H54 (cell line): ENCODE results near the gene SIVA1.

Experiments used
- DNase-seq: peaks from one replicate; pipeline ENCODE4 v3.0.0; 2011; ENCODE audit warnings: low spot score, mixed read lengths; ENCODE audit not compliant: insufficient read length
- FAIRE-seq: peaks from 3 replicates; lab custom pipeline; 2011; peaks lifted over from hg19 to GRCh38; lab: Jason Lieb, UNC
- POLR2A ChIP-seq: IDR thresholded peaks from 2 replicates; pipeline ENCODE4 v1.6.1; 2011; ENCODE audit warnings: low read depth, mild to moderate bottlenecking, low read length

SIVA1 gene

GRCh38 chr14:104714066-104714465 is 38.9 kb upstream of the SIVA1 start:
- no peak for FAIRE-seq
- TF ChIP-seq POLR2A: no peak
- no peak for DNase-seq

- no peak for DNase-seq
- no peak for FAIRE-seq
- no peak for TF ChIP-seq POLR2A
Measured at GRCh38 chr14:104714681-104715080, 38.3 kb upstream of the SIVA1 start.

DNA sequence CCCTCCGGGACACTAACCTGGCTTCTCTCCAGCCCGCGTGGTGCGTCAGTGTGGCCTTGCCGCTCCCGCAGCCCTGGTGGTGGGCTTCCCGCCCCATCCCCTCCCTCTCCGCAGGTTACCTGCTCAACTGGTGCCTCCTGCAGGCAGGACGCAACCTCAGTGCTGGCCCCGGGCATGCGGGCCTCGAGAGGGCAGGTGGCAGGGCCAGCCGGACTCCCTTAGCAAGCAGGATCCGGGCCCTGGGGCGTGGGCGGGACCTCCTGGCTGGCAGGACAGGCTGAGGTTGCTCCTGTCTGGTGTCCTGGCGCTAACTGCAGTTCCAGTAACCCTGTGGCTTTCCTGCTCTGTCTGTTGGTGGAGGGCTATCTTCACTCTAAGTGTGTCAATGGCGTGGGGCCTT is 37.5 kb upstream of the SIVA1 start:
- DNase-seq (no peak), FAIRE-seq (no peak)
- no peak for TF ChIP-seq POLR2A

DNA sequence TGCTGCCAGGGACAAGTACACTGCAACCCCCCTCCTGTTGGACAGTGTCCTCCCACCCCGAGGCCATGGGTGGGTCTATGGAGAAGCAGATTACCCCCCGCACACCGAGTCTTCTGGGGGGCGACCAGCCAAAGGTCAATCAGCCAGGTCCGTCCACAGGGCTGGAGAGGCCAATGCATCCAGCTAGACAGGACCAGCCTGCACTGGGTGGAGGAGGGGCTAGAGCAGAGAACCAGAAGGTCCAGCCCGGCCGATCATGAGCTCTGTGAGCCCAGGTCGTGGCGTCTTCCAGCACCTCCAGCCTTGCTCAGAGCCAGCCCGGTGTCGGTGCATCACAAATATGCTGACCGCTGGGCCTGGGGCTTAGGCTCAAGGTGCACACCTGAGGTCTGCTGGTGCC is 37.1 kb upstream of the SIVA1 start:
- TF ChIP-seq POLR2A: no peak
- DNase-seq (no peak), FAIRE-seq (no peak)

- FAIRE-seq (no peak), DNase-seq (no peak)
- TF ChIP-seq POLR2A: no peak
Measured at GRCh38 chr14:104717137-104717536, 35.8 kb upstream of the SIVA1 start.

- no peak for TF ChIP-seq POLR2A
- DNase-seq (no peak), FAIRE-seq (no peak)
Measured at GRCh38 chr14:104717646-104718045, 35.3 kb upstream of the SIVA1 start.

DNA sequence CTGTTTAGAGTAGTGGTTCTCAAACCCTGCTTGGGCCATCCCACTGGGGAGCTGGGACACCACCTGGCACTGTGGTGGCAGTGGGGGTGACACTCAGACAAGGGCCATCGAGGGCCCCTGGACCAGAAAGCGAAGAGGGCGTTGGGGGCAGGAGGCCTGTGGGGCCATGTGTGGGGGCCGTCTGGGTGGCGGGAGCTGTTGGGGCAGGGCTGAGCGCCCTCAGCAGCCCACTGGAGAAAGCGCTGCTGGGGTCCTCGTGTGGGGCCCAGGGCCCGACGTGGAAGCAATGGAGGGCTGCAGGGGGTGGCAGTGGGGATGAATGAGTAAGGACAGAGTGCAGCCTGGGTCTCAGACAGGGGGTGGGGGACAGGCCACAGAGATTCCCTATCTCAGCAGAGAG is 34.8 kb upstream of the SIVA1 start:
- FAIRE-seq (no peak), DNase-seq (no peak)
- no peak for TF ChIP-seq POLR2A

- FAIRE-seq (no peak), DNase-seq (no peak)
- TF ChIP-seq POLR2A: no peak
Measured at GRCh38 chr14:104718871-104719270, 34.1 kb upstream of the SIVA1 start.

DNA sequence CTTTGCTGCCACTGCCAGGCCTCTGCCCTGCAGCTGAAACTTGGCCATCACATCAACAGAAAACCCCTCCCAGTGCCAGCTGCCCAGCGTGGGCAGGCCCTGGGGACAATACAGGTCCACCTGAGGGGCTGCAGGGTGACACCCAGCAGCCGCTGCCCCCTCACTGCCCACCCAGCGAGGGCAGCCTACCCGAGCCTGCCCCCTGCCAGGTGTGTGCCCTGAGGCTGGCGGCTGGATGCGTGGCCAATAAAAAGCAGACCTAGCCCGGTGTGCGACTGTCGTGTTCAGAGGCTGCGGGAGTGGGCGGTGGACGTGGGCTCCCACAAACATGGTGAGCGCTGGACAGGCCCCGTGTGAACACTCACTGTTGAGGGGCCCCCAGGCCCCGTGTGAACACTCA is 33.6 kb upstream of the SIVA1 start:
- TF ChIP-seq POLR2A: no peak
- FAIRE-seq (no peak), DNase-seq (no peak)

GRCh38 chr14:104721505-104722431 is 31.2 kb upstream of the SIVA1 start:
- TF ChIP-seq POLR2A: no peak
- no peak for FAIRE-seq
- peak; percentile 71 for DNase-seq

GRCh38 chr14:104722938-104723650 is 29.9 kb upstream of the SIVA1 start:
- FAIRE-seq (no peak), DNase-seq (no peak)
- no peak for TF ChIP-seq POLR2A

DNA sequence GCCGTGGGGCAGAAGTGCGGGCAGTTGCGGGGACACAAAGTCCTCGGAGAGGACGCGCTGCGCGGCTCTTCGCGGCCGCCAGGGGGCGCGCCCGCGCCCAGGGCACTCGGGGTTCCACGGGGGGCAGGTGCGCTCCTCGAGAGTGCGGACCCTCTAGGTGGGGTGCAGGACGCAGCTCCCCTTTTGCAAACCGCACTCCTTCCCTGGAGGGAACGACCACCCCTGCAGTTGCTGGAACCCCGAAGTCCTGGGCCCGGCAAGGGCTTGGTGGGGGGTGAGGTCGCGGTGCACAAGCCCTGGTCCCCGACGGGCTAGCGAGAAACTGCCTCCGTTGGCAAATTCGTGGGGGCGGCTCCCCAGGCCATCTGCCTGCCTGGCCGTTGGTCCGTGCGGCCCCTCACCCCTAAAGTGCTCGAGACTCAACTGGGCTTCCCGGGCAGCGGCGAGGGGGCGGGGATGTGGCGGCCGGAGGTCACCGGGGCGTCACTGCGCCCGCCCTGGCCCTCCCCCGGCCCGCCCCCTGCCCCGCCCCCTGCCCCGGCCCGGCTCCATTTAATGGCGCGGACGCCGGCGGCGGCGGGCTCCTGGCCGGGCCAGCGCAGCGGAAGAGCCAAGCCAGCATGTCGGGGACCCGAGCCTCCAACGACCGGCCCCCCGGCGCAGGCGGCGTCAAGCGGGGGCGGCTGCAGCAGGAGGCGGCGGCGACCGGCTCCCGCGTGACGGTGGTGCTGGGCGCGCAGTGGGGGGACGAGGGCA is 29.1 kb upstream of the SIVA1 start, which contains the start of gene ADSS1:
Gene ADSS1 (plus strand): TSS at position 579 of the 756 bp plus-strand sequence. CDS start 42 bp downstream, at position 621.
- DNase-seq (no peak), FAIRE-seq (no peak)
- TF ChIP-seq POLR2A: no peak

- no peak for TF ChIP-seq POLR2A
- FAIRE-seq (no peak), DNase-seq (no peak)
Measured at GRCh38 chr14:104724407-104724980, 28.5 kb upstream of the SIVA1 start.
